ENCODE data around the gene AATK. TPM values are rescaled to one million over a fixed set of nuclear protein-coding genes. Genes with fewer than 3 reads are reported as not detected.
"Not testable (repeated sequence)": the region's sequence is repeated elsewhere in the genome, so short reads cannot be mapped to it uniquely, and the experiment has no call there.

AATK gene
- total RNA-seq, 1 donor from 2014 or later = 7.7 TPM

DNA sequence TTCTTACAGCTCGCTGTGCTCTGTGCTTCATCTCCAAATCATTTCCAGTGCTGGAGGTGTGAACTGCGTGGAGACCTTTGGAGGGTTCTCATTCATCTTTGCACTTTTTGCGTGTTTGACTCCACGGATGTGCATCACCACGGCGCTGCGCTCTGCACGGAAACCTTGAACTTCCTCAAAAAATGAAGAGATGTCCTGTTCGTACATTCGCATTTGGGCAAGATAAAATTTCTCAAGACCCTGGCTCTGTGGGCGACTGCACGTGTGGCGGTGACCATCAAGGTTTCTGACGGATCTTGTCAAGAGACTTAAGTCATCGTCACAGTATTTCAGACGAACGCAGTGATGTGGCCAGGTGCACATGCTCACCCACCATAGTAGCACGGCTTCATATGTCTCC lies 11.1 kb downstream of the AATK start:
- Mint-ChIP-seq H3K36me3 (ENCODE audit: low read depth, unreplicated experiment) (no peaks in the 10 kb centered on the region), H3K27ac (ENCODE audit: unreplicated experiment) (no peak overlapping the region), H3K9me3 (ENCODE audit: unreplicated experiment) (no peaks in the 10 kb centered on the region), H3K4me3 (ENCODE audit: unreplicated experiment) (peak overlapping the region; percentile 31), H3K4me1 (ENCODE audit: unreplicated experiment) (no peaks in the 10 kb centered on the region), H3K27me3 (ENCODE audit: unreplicated experiment) (no peaks in the 10 kb centered on the region)
- DNase-seq (ENCODE audit: low spot score) = no peak
- no peak for TF ChIP-seq CTCF (IDR thresholded peaks at IDR 0.05; ENCODE audit: unreplicated experiment)

- H3K4me3 Mint-ChIP-seq (ENCODE audit: unreplicated experiment); H3K9me3 Mint-ChIP-seq (ENCODE audit: unreplicated experiment); H3K4me1 Mint-ChIP-seq (ENCODE audit: unreplicated experiment); H3K27me3 Mint-ChIP-seq (ENCODE audit: unreplicated experiment); DNase-seq (ENCODE audit: low spot score); H3K36me3 Mint-ChIP-seq (ENCODE audit: low read depth, unreplicated experiment); H3K27ac Mint-ChIP-seq (ENCODE audit: unreplicated experiment): not testable (repeated sequence)
Measured at GRCh38 chr17:81154016-81154415, 12.0 kb downstream of the AATK start.

- no peaks in the 10 kb centered on the region for H3K4me1 Mint-ChIP-seq (ENCODE audit: unreplicated experiment)
- H3K27ac Mint-ChIP-seq (ENCODE audit: unreplicated experiment) = no peak overlapping the region
- no peaks in the 10 kb centered on the region for H3K9me3 Mint-ChIP-seq (ENCODE audit: unreplicated experiment)
- H3K4me3 Mint-ChIP-seq (ENCODE audit: unreplicated experiment) = no peak overlapping the region
- no peaks in the 10 kb centered on the region for H3K36me3 Mint-ChIP-seq (ENCODE audit: low read depth, unreplicated experiment)
- no peak for DNase-seq (ENCODE audit: low spot score)
- TF ChIP-seq CTCF (IDR thresholded peaks at IDR 0.05; ENCODE audit: unreplicated experiment) = no peak
- no peaks in the 10 kb centered on the region for H3K27me3 Mint-ChIP-seq (ENCODE audit: unreplicated experiment)
Measured at GRCh38 chr17:81153340-81153803, 12.6 kb downstream of the AATK start.

GRCh38 chr17:81152288-81152828 lies 13.7 kb downstream of the AATK start:
- no peaks in the 10 kb centered on the region for H3K36me3 Mint-ChIP-seq (ENCODE audit: low read depth, unreplicated experiment)
- no peak overlapping the region for H3K27ac Mint-ChIP-seq (ENCODE audit: unreplicated experiment)
- H3K27me3 Mint-ChIP-seq (ENCODE audit: unreplicated experiment) = peaks cover 1% of the 10 kb centered on the region

GRCh38 chr17:81151278-81151677 lies 14.7 kb downstream of the AATK start:
- no peaks in the 10 kb centered on the region for H3K4me1 Mint-ChIP-seq (ENCODE audit: unreplicated experiment)
- H3K27ac Mint-ChIP-seq (ENCODE audit: unreplicated experiment) = no peak overlapping the region
- no peak for DNase-seq (ENCODE audit: low spot score)
- no peak for TF ChIP-seq CTCF (IDR thresholded peaks at IDR 0.05; ENCODE audit: unreplicated experiment)
- H3K4me3 Mint-ChIP-seq (ENCODE audit: unreplicated experiment) = no peak overlapping the region
- peaks cover 1% of the 10 kb centered on the region for H3K27me3 Mint-ChIP-seq (ENCODE audit: unreplicated experiment)
- no peaks in the 10 kb centered on the region for H3K36me3 Mint-ChIP-seq (ENCODE audit: low read depth, unreplicated experiment)
- no peaks in the 10 kb centered on the region for H3K9me3 Mint-ChIP-seq (ENCODE audit: unreplicated experiment)

More at GRCh38 chr17:81152288-81152828, 13.7 kb downstream of the AATK start:
- no peak for DNase-seq (ENCODE audit: low spot score)
- H3K9me3 Mint-ChIP-seq (ENCODE audit: unreplicated experiment) = no peaks in the 10 kb centered on the region
- TF ChIP-seq CTCF (IDR thresholded peaks at IDR 0.05; ENCODE audit: unreplicated experiment) = no peak
- no peaks in the 10 kb centered on the region for H3K4me1 Mint-ChIP-seq (ENCODE audit: unreplicated experiment)
- no peak overlapping the region for H3K4me3 Mint-ChIP-seq (ENCODE audit: unreplicated experiment)
